HCT116 (cell line): ENCODE measurements around the gene SLFN5. TPM values are rescaled to one million over a fixed set of nuclear protein-coding genes. Genes with fewer than 3 reads are reported as not detected.

ENCODE experiments used
- ATAC-seq: fragments of 200-7000 bp; cut with Tn5 transposase; 2 replicates; pipeline ENCODE4 v1.9.1; 2020; ENCODE audit warnings: mild to moderate bottlenecking, moderate library complexity
- BruUV-seq: library from RNA; stranded (reverse); fragments of 400-500 nt; replicated peaks from 2 replicates; lab custom pipeline; 2021; lab: Mats Ljungman, UMichigan
- CTCF ChIA-PET: fragments of 300-600 bp; sonication (Branson Sonifier 250); formaldehyde crosslinking; loops from one replicate; lab custom pipeline; 2021; ENCODE audit warnings: antibody characterized with exemption; lab: Charles Lee
- POLR2A ChIA-PET: fragments of 300-600, 350-600 bp; sonication (Branson Sonifier 250); formaldehyde crosslinking; loops from one replicate; lab custom pipeline; 2021; ENCODE audit warnings: antibody characterized with exemption; lab: Charles Lee
- RAD21 ChIA-PET, 2 experiments: fragments of 300-600 bp; sonication (Branson Sonifier 250); formaldehyde crosslinking; loops; one replicate each; lab custom pipeline; 2023; ENCODE audit warnings: low total read pairs in 2 of 2; ENCODE audit not compliant: uncharacterized antibody in 2 of 2, unreplicated experiment in 2 of 2, low non-redundant PET in 1 of 2; lab: Charles Lee
- DNase-seq: peaks from one replicate; pipeline ENCODE4 v3.0.0-alpha.2; 2010; ENCODE audit warnings: low read depth, low spot score
- H2AFZ ChIP-seq: fragments of 200-600 bp; shearing (Covaris generic), sonication (generic); 2 replicates; pipeline ENCODE4 v1.6.1; 2017; ENCODE audit warnings: low read depth, mixed run types, mixed read lengths, antibody characterized with exemption, low read length; ENCODE audit not compliant: poor library complexity, severe bottlenecking
- H3K27ac ChIP-seq: 2 replicates; pipeline ENCODE4 v1.5.1; 2012; ENCODE audit warnings: low read depth, low read length
- H3K27me3 ChIP-seq: fragments of 200-600 bp; sonication (generic); 2 replicates; pipeline ENCODE4 v1.6.1; 2016; ENCODE audit warnings: mixed run types, low read length, mixed read lengths; ENCODE audit not compliant: insufficient read depth
- H3K36me3 ChIP-seq, 2 experiments: fragments of 200-500 bp in 1 of 2; fragments of 200-600 bp in 1 of 2; sonication (Bioruptor generic) in 1 of 2; sonication (generic) in 1 of 2; 2 replicates each; pipeline versions ENCODE4 v1.5.1 to v1.6.1; 2014 to 2016; ENCODE audit warnings: low read length in 2 of 2, inconsistent platforms in 1 of 2, mixed read lengths in 1 of 2, mixed run types in 1 of 2; ENCODE audit not compliant: insufficient read depth in 2 of 2, control insufficient read depth in 1 of 2
- H3K4me1 ChIP-seq, 2 experiments: fragments of 200-600 bp in 1 of 2; sonication (generic) in 1 of 2; 2 replicates each; pipeline versions ENCODE4 v1.5.1 to v1.6.1; 2012 to 2017; ENCODE audit warnings: low read length in 2 of 2, inconsistent platforms in 1 of 2, mild to moderate bottlenecking in 1 of 2, mixed read lengths in 1 of 2, mixed run types in 1 of 2, moderate library complexity in 1 of 2; ENCODE audit not compliant: insufficient read depth in 2 of 2, control insufficient read depth in 1 of 2
- H3K4me2 ChIP-seq: fragments of 200-600 bp; sonication (generic); 2 replicates; pipeline ENCODE4 v1.6.1; 2017; ENCODE audit warnings: mixed run types, low read length, mixed read lengths
- H3K4me3 ChIP-seq, 2 experiments: fragments of 200-600 bp in 1 of 2; sonication (generic) in 1 of 2; replicated peaks in 1 of 2; 2 replicates each; pipeline ENCODE4 v1.5.1; 2011 to 2016; ENCODE audit warnings: low read length in 2 of 2, control low read depth in 1 of 2, low read depth in 1 of 2, mild to moderate bottlenecking in 1 of 2, mixed read lengths in 1 of 2, mixed run types in 1 of 2
- H3K79me2 ChIP-seq: fragments of 200-600 bp; sonication (generic); 2 replicates; pipeline ENCODE4 v1.6.1; 2017; ENCODE audit warnings: mild to moderate bottlenecking, mixed run types, low read length, moderate library complexity, mixed read lengths; ENCODE audit not compliant: insufficient read depth
- H3K9ac ChIP-seq: fragments of 200-600 bp; sonication (generic); 2 replicates; pipeline ENCODE4 v1.6.1; 2016; ENCODE audit warnings: low read length, mixed read lengths
- H3K9me2 ChIP-seq: fragments of 200-600 bp; sonication (generic), shearing (Covaris generic); 2 replicates; pipeline ENCODE4 v1.6.1; 2017; ENCODE audit warnings: mixed run types, mild to moderate bottlenecking, moderate library complexity; ENCODE audit not compliant: insufficient read depth
- H3K9me3 ChIP-seq, 2 experiments: fragments of 200-500 bp in 1 of 2; fragments of 200-600 bp in 1 of 2; sonication (Bioruptor generic) in 1 of 2; sonication (generic) in 1 of 2; 2 replicates each; pipeline ENCODE4 v1.6.1; 2014 to 2017; ENCODE audit warnings: low read length in 2 of 2, mixed read lengths in 2 of 2, inconsistent platforms in 1 of 2, low read depth in 1 of 2, mild to moderate bottlenecking in 1 of 2, mixed run types in 1 of 2, moderate library complexity in 1 of 2; ENCODE audit not compliant: control insufficient read depth in 1 of 2, insufficient read depth in 1 of 2
- H4K20me1 ChIP-seq: fragments of 200-600 bp; sonication (generic), shearing (Covaris generic); 2 replicates; pipeline ENCODE4 v1.6.1; 2017; ENCODE audit warnings: mixed run types, mild to moderate bottlenecking, moderate library complexity; ENCODE audit not compliant: insufficient read depth
- EGR1 ChIP-seq: IDR thresholded peaks from 2 replicates; pipeline ENCODE4 v1.6.1; 2012; ENCODE audit warnings: low read depth
- FOSL1 ChIP-seq: IDR thresholded peaks from 2 replicates; pipeline ENCODE4 v1.6.1; 2012; ENCODE audit warnings: low read depth
- JUND ChIP-seq: IDR thresholded peaks from 2 replicates; pipeline ENCODE4 v1.6.1; 2012
- POLR2AphosphoS5 ChIP-seq: IDR thresholded peaks from 2 replicates; pipeline ENCODE4 v1.6.1; 2011; ENCODE audit warnings: mild to moderate bottlenecking, low read depth, low read length, moderate library complexity
- RAD21 ChIP-seq: IDR thresholded peaks from 2 replicates; pipeline ENCODE4 v1.6.1; 2012; ENCODE audit warnings: low read depth, mild to moderate bottlenecking
- REST ChIP-seq: IDR thresholded peaks from 2 replicates; pipeline ENCODE4 v1.6.1; 2012; ENCODE audit warnings: low read depth
- TCF7L2 ChIP-seq: IDR thresholded peaks from 2 replicates; pipeline ENCODE4 v1.7.0; 2011; ENCODE audit warnings: borderline replicate concordance, inconsistent platforms; ENCODE audit not compliant: insufficient read depth, insufficient read length; ENCODE audit errors: extremely low read depth
- YY1 ChIP-seq: IDR thresholded peaks from 2 replicates; pipeline ENCODE4 v1.6.1; 2011; ENCODE audit warnings: low read length, low read depth, moderate library complexity, mild to moderate bottlenecking; ENCODE audit not compliant: insufficient replicate concordance; ENCODE audit errors: extremely low read depth
- ZNF274 ChIP-seq: fragments of 200-500 bp; sonication (Bioruptor generic); IDR thresholded peaks from 2 replicates; pipeline ENCODE4 v1.6.1; 2014; ENCODE audit warnings: mild to moderate bottlenecking, low read depth, low read length, inconsistent platforms
- intact Hi-C: fragments of 100-400 bp; cut with micrococcal nuclease; formaldehyde crosslinking; loops from 2 replicates; pipeline ENCODE4 v1.10.0; 2022
- total RNA-seq: library from RNA; stranded (reverse); gene quantifications from one replicate; pipeline ENCODE4 v1.2.1, GENCODE V29; 2021; ENCODE audit not compliant: unreplicated experiment

Gene SLFN5
- total RNA-seq, 1 experiment from 2014 or later, result 23.7 TPM

GRCh38 chr17:35289222-35289621, 46.4 kb downstream of the SLFN5 start:
- TF ChIP-seq POLR2AphosphoS5, result no peak
- TF ChIP-seq REST, result no peak
- H3K9me2 ChIP-seq, result no peaks in the 10 kb centered on the region
- H3K79me2 ChIP-seq, result no peaks in the 10 kb centered on the region
- no peak for DNase-seq
- H3K4me3 ChIP-seq, result no peak overlapping the region
- ChIA-PET CTCF (no interaction called here), POLR2A (no interaction called here), RAD21 (no interaction called here)
- no peaks in the 10 kb centered on the region for H4K20me1 ChIP-seq
- intact Hi-C loops, result no loop called here
- H3K9me3 ChIP-seq, result no peaks in the 10 kb centered on the region
- H3K9ac ChIP-seq, result no peak overlapping the region
- BruUV-seq, result no TSS peak
- no peak overlapping the region for H2AFZ ChIP-seq
- H3K27me3 ChIP-seq, result peaks cover 50% of the 10 kb centered on the region
- no peak overlapping the region for H3K27ac ChIP-seq
- H3K4me1 ChIP-seq, result no peaks in the 10 kb centered on the region
- H3K4me2 ChIP-seq, result no peak overlapping the region
- no peaks in the 10 kb centered on the region for H3K36me3 ChIP-seq
- ATAC-seq, result no peak

GRCh38 chr17:35291802-35292201, 48.9 kb downstream of the SLFN5 start:
- TF ChIP-seq ZNF274 (no peak), FOSL1 (no peak), JUND (no peak), EGR1 (no peak), YY1 (no peak), TCF7L2 (no peak), RAD21 (no peak)
- intact Hi-C loops, result no loop called here
- Histone ChIP-seq H3K79me2 (no peaks in the 10 kb centered on the region), H3K27me3 (peaks cover 50% of the 10 kb centered on the region), H4K20me1 (no peaks in the 10 kb centered on the region), H3K27ac (no peak overlapping the region), H3K36me3 (no peaks in the 10 kb centered on the region), H3K4me1 (no peaks in the 10 kb centered on the region), H3K4me3 (no peak overlapping the region), H3K9me3 (0 out of 4 replicates have a peak, but pooled peaks cover 0 to 4% of the 10 kb centered on the region in 2 experiments), H3K9me2 (no peaks in the 10 kb centered on the region), H3K9ac (no peak overlapping the region), H2AFZ (no peak overlapping the region), H3K4me2 (no peak overlapping the region)
- RAD21 ChIA-PET, result no interaction called here
- BruUV-seq, result no TSS peak
- DNase-seq (no peak), ATAC-seq (no peak)
- CTCF ChIA-PET, result no interaction called here
- POLR2A ChIA-PET, result no interaction called here
